Panc1 (cell line): ENCODE measurements around the gene TMEM209.

Source experiments
- CTCF ChIP-seq: fragments of 450-650 bp; IDR thresholded peaks from 2 replicates; pipeline ENCODE4 v1.5.1; 2017; ENCODE audit warnings: mild to moderate bottlenecking
- POLR2AphosphoS5 ChIP-seq: IDR thresholded peaks from 2 replicates; pipeline ENCODE4 v1.6.1; 2012; ENCODE audit warnings: mild to moderate bottlenecking, low read depth, low read length, moderate library complexity
- REST ChIP-seq, 2 experiments: IDR thresholded peaks; 2 replicates each; pipeline ENCODE4 v1.6.1; 2011 to 2012; ENCODE audit warnings: low read depth in 2 of 2, control low read depth in 1 of 2, low read length in 1 of 2, mild to moderate bottlenecking in 1 of 2, moderate library complexity in 1 of 2; ENCODE audit not compliant: insufficient read depth in 1 of 2
- SIN3A ChIP-seq: IDR thresholded peaks from 2 replicates; pipeline ENCODE4 v1.6.1; 2012; ENCODE audit warnings: low read depth, mild to moderate bottlenecking, low read length, moderate library complexity, borderline replicate concordance; ENCODE audit not compliant: insufficient read depth

GRCh38 chr7:130127404-130127803, 77.8 kb downstream of the TMEM209 start:
- TF ChIP-seq CTCF (no peak), REST (IDR thresholded peaks at IDR 0.05; ENCODE audit: insufficient read depth in 1 of 2, low read depth in 2 of 2, low read length in 1 of 2) (no peak), SIN3A (no peak), POLR2AphosphoS5 (no peak)
